ENCODE measurements around the gene CYTL1.
"Not testable (repeated sequence)": the region's sequence is repeated elsewhere in the genome, so short reads cannot be mapped to it uniquely, and the experiment has no call there.

CYTL1 gene

GRCh38 chr4:5003372-5003857, 15.8 kb downstream of the CYTL1 start:
- in situ Hi-C loops (cut with HindIII; ENCODE audit: low sequenced_read_pairs): no loop called here

GRCh38 chr4:5001641-5002040, 17.6 kb downstream of the CYTL1 start:
- in situ Hi-C loops (cut with HindIII; ENCODE audit: low sequenced_read_pairs): not testable (repeated sequence)

- in situ Hi-C loops (cut with HindIII; ENCODE audit: low sequenced_read_pairs): not testable (repeated sequence)
These were observed 22.3 kb downstream of the CYTL1 start for GRCh38 chr4:4996935-4997334.

GRCh38 chr4:4995908-4996265, 23.4 kb downstream of the CYTL1 start:
- in situ Hi-C loops (cut with HindIII; ENCODE audit: low sequenced_read_pairs): no loop called here

GRCh38 chr4:4995103-4995907, 24.0 kb downstream of the CYTL1 start:
- in situ Hi-C loops (cut with HindIII; ENCODE audit: low sequenced_read_pairs): no loop called here

- in situ Hi-C loops (cut with HindIII; ENCODE audit: low sequenced_read_pairs): no loop called here
These were observed 24.8 kb downstream of the CYTL1 start for GRCh38 chr4:4994312-4995097.

GRCh38 chr4:4992833-4993232, 26.4 kb downstream of the CYTL1 start:
- in situ Hi-C loops (cut with HindIII; ENCODE audit: low sequenced_read_pairs): no loop called here

GRCh38 chr4:4991541-4992099, 27.6 kb downstream of the CYTL1 start:
- in situ Hi-C loops (cut with HindIII; ENCODE audit: low sequenced_read_pairs): no loop called here

- in situ Hi-C loops (cut with HindIII; ENCODE audit: low sequenced_read_pairs): no loop called here
These were observed 28.3 kb downstream of the CYTL1 start for GRCh38 chr4:4990857-4991540.

GRCh38 chr4:4990329-4990728, 28.9 kb downstream of the CYTL1 start:
- in situ Hi-C loops (cut with HindIII; ENCODE audit: low sequenced_read_pairs): no loop called here

GRCh38 chr4:4989083-4989622, 30.1 kb downstream of the CYTL1 start:
- in situ Hi-C loops (cut with HindIII; ENCODE audit: low sequenced_read_pairs): no loop called here

- in situ Hi-C loops (cut with HindIII; ENCODE audit: low sequenced_read_pairs): no loop called here
These were observed 31.6 kb downstream of the CYTL1 start for GRCh38 chr4:4987656-4988055.

- in situ Hi-C loops (cut with HindIII; ENCODE audit: low sequenced_read_pairs): no loop called here
These were observed 32.4 kb downstream of the CYTL1 start for GRCh38 chr4:4986841-4987240.

GRCh38 chr4:4985844-4986243, 33.4 kb downstream of the CYTL1 start:
- in situ Hi-C loops (cut with HindIII; ENCODE audit: low sequenced_read_pairs): no loop called here

GRCh38 chr4:4985036-4985435, 34.2 kb downstream of the CYTL1 start:
- in situ Hi-C loops (cut with HindIII; ENCODE audit: low sequenced_read_pairs): no loop called here

- in situ Hi-C loops (cut with HindIII; ENCODE audit: low sequenced_read_pairs): no loop called here
These were observed 35.1 kb downstream of the CYTL1 start for GRCh38 chr4:4984186-4984585.

GRCh38 chr4:4981827-4982226, 37.4 kb downstream of the CYTL1 start:
- in situ Hi-C loops (cut with HindIII; ENCODE audit: low sequenced_read_pairs): no loop called here

- in situ Hi-C loops (cut with HindIII; ENCODE audit: low sequenced_read_pairs): no loop called here
These were observed 37.8 kb downstream of the CYTL1 start for GRCh38 chr4:4981427-4981826.

GRCh38 chr4:4980621-4981230, 38.5 kb downstream of the CYTL1 start:
- in situ Hi-C loops (cut with HindIII; ENCODE audit: low sequenced_read_pairs): no loop called here

GRCh38 chr4:4979971-4980370, 39.3 kb downstream of the CYTL1 start:
- in situ Hi-C loops (cut with HindIII; ENCODE audit: low sequenced_read_pairs): no loop called here
